ENCODE results near the gene BPIFA1.

BPIFA1 gene

DNA sequence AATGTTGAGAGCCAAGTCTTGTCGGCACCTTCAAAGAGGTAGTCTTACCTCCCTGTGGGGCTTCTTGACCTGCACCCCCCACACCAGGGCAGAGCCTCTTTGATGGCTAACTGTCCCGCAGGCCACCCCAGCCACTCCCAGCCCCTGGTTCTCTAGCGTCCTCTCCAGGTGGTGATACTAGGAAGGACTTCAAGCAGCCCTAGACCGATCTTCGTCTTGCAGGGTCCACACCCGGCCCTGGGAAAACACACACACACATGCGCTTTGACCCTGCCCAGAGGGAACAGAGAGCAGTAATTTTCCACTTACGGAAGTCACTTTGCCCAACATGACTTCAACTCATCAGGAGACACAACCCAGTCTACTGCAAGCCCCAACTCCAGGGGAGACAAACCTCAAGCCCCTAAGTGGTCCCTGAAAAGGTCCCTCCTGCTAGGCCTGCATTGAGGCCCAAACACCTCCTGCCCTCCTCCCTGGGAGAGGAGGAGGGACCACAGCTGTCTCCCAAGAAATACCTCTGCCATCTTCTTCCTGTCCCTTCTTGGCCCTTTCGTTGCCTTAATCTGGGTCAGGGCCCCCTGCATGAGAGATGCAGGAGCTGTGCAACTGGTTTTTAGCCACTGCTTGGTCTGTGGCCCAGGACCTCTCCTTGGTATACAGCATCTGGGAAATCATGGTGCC, 44.3 kb downstream of the BPIFA1 start:
- Histone ChIP-seq H4K20me1 (ENCODE audit: insufficient read depth, low read length) (no peaks in the 10 kb centered on the region), H3K4me3 (ENCODE audit: low read depth in 1 of 2, low read length in 2 of 2) (no peak overlapping the region), H3K4me2 (ENCODE audit: insufficient read depth, low read length) (no peak overlapping the region), H3K4me1 (ENCODE audit: insufficient read depth, low read length) (no peaks in the 10 kb centered on the region), H3K27ac (ENCODE audit: low read length) (no peak overlapping the region), H3K79me2 (ENCODE audit: insufficient read depth, low read length) (no peaks in the 10 kb centered on the region), H3K9ac (ENCODE audit: low read depth, low read length) (no peak overlapping the region), H3K9me3 (ENCODE audit: insufficient read depth, low read length, severe bottlenecking) (no peaks in the 10 kb centered on the region), H3K36me3 (ENCODE audit: insufficient read depth, low read length) (no peaks in the 10 kb centered on the region), H2AFZ (ENCODE audit: low read depth, low read length) (no peak overlapping the region), H3K27me3 (ENCODE audit: insufficient read depth, low read length, poor library complexity) (peaks cover 25% of the 10 kb centered on the region)
- DNase-seq (no peak), ATAC-seq (ENCODE audit: insufficient read depth, low read depth) (no peak)
- TF ChIP-seq, protein P1, sequence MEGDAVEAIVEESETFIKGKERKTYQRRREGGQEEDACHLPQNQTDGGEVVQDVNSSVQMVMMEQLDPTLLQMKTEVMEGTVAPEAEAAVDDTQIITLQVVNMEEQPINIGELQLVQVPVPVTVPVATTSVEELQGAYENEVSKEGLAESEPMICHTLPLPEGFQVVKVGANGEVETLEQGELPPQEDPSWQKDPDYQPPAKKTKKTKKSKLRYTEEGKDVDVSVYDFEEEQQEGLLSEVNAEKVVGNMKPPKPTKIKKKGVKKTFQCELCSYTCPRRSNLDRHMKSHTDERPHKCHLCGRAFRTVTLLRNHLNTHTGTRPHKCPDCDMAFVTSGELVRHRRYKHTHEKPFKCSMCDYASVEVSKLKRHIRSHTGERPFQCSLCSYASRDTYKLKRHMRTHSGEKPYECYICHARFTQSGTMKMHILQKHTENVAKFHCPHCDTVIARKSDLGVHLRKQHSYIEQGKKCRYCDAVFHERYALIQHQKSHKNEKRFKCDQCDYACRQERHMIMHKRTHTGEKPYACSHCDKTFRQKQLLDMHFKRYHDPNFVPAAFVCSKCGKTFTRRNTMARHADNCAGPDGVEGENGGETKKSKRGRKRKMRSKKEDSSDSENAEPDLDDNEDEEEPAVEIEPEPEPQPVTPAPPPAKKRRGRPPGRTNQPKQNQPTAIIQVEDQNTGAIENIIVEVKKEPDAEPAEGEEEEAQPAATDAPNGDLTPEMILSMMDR (IDR thresholded peaks at IDR 0.05; ENCODE audit: borderline replicate concordance, extremely low read depth, low read length, poor library complexity, severe bottlenecking) = no peak
- TF ChIP-seq EZH2 (IDR thresholded peaks at IDR 0.05; ENCODE audit: borderline replicate concordance, low read depth, low read length, severe bottlenecking) = no peak

- Histone ChIP-seq H4K20me1 (ENCODE audit: insufficient read depth, low read length) (no peaks in the 10 kb centered on the region), H3K4me1 (ENCODE audit: insufficient read depth, low read length) (no peaks in the 10 kb centered on the region), H3K4me2 (ENCODE audit: insufficient read depth, low read length) (no peak overlapping the region), H2AFZ (ENCODE audit: low read depth, low read length) (no peak overlapping the region), H3K27me3 (ENCODE audit: insufficient read depth, low read length, poor library complexity) (peaks cover 26% of the 10 kb centered on the region), H3K79me2 (ENCODE audit: insufficient read depth, low read length) (no peaks in the 10 kb centered on the region), H3K4me3 (ENCODE audit: low read depth in 1 of 2, low read length in 2 of 2) (no peak overlapping the region), H3K9ac (ENCODE audit: low read depth, low read length) (no peak overlapping the region), H3K27ac (ENCODE audit: low read length) (no peak overlapping the region), H3K36me3 (ENCODE audit: insufficient read depth, low read length) (no peaks in the 10 kb centered on the region), H3K9me3 (ENCODE audit: insufficient read depth, low read length, severe bottlenecking) (no peaks in the 10 kb centered on the region)
- ATAC-seq (ENCODE audit: insufficient read depth, low read depth) = no peak
- DNase-seq = no peak
- TF ChIP-seq, protein P1 (IDR thresholded peaks at IDR 0.05; ENCODE audit: borderline replicate concordance, extremely low read depth, low read length, poor library complexity, severe bottlenecking) = no peak
- no peak for TF ChIP-seq EZH2 (IDR thresholded peaks at IDR 0.05; ENCODE audit: borderline replicate concordance, low read depth, low read length, severe bottlenecking)
These were observed 45.0 kb downstream of the BPIFA1 start for GRCh38 chr20:33280775-33281174.

DNA sequence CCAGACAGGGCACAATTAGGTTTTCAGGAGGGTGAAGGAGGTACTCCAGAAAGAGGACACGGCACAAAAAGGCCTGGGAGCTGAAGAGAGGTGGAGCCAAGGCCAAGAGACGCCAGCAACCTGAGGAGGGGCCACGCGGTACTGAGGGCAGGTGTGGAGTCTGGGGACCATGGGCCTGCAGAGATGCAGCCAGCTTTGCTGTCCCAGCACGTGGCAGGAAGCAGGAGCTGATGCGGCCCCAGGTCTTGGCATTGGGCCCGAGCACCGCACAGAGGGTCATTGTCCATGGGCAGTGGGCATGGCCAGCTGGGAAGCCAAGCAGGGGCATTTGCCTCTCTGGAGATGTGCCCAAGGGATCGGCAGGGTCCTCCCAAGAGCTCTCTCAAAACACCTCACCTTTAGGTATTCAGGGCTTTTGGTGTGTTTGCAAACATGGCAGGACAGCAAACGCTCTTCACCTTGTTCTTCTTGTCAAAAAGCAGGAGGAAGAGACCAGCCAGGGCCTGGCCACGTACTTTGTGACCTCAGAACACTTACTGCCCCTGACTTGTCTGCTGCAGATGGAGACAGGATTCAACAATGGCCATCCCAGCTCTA, 45.9 kb downstream of the BPIFA1 start:
- no peak for ATAC-seq (ENCODE audit: insufficient read depth, low read depth)
- no peak for DNase-seq
- no peak overlapping the region for H3K9ac ChIP-seq (ENCODE audit: low read depth, low read length)
- peaks cover 30% of the 10 kb centered on the region for H3K27me3 ChIP-seq (ENCODE audit: insufficient read depth, low read length, poor library complexity)
- no peak overlapping the region for H3K27ac ChIP-seq (ENCODE audit: low read length)
- H3K4me3 ChIP-seq (ENCODE audit: low read depth in 1 of 2, low read length in 2 of 2) = no peak overlapping the region
- TF ChIP-seq EZH2 (IDR thresholded peaks at IDR 0.05; ENCODE audit: borderline replicate concordance, low read depth, low read length, severe bottlenecking) = no peak
- TF ChIP-seq, protein P1 (IDR thresholded peaks at IDR 0.05; ENCODE audit: borderline replicate concordance, extremely low read depth, low read length, poor library complexity, severe bottlenecking) = no peak
- no peaks in the 10 kb centered on the region for H3K4me1 ChIP-seq (ENCODE audit: insufficient read depth, low read length)
- H3K4me2 ChIP-seq (ENCODE audit: insufficient read depth, low read length) = no peak overlapping the region
- H3K9me3 ChIP-seq (ENCODE audit: insufficient read depth, low read length, severe bottlenecking) = no peaks in the 10 kb centered on the region
- no peaks in the 10 kb centered on the region for H3K36me3 ChIP-seq (ENCODE audit: insufficient read depth, low read length)
- H4K20me1 ChIP-seq (ENCODE audit: insufficient read depth, low read length) = no peaks in the 10 kb centered on the region
- H3K79me2 ChIP-seq (ENCODE audit: insufficient read depth, low read length) = no peaks in the 10 kb centered on the region
- H2AFZ ChIP-seq (ENCODE audit: low read depth, low read length) = no peak overlapping the region

Measured in DND-41 (cell line).